Upper lobe of left lung (tissue), 6 donors: Measurements from ENCODE around the gene SLC46A1. TPM values are rescaled to one million over a fixed set of nuclear protein-coding genes. Genes with fewer than 3 reads are reported as not detected.
A peak's percentile ranks its signal among the peaks of the same experiment; 100 is the strongest.
"Not testable (repeated sequence)": the region's sequence is repeated elsewhere in the genome, so short reads cannot be mapped to it uniquely, and the experiment has no call there.

Source experiments
- ATAC-seq, 2 donors: fragments of 200-7000 bp; cut with Tn5 transposase; one replicate each; pipeline ENCODE4 v1.9.1; 2022; ENCODE audit warnings: mild to moderate bottlenecking in 2 of 2, moderate library complexity in 2 of 2; ENCODE audit not compliant: low FRiP score in 2 of 2
- DNase-seq, 2 donors: peaks; one replicate each; pipeline ENCODE4 v3.0.0-alpha.2; 2019 to 2020
- H3K27ac ChIP-seq, 4 donors: fragments of 200-600 bp; sonication (generic); one replicate each; pipeline ENCODE4 v1.5.1; 2016 to 2019
- H3K27me3 ChIP-seq, 4 donors: fragments of 200-600 bp; sonication (generic); one replicate each; pipeline ENCODE4 v1.5.1; 2017 to 2019
- H3K36me3 ChIP-seq, 4 donors: fragments of 200-600 bp; sonication (generic); one replicate each; pipeline ENCODE4 v1.5.1; 2016 to 2019
- H3K4me1 ChIP-seq, 4 donors: fragments of 200-600 bp; sonication (generic); one replicate each; pipeline ENCODE4 v1.5.1; 2018 to 2019
- H3K4me3 ChIP-seq, 4 donors: fragments of 200-600 bp; sonication (generic); one replicate each; pipeline ENCODE4 v1.5.1; 2017 to 2019; ENCODE audit warnings: mild to moderate bottlenecking in 2 of 4, moderate library complexity in 1 of 4
- H3K9me3 ChIP-seq, 4 donors: fragments of 200-600 bp; sonication (generic); one replicate each; pipeline ENCODE4 v1.5.1; 2018 to 2019
- CTCF ChIP-seq, 6 experiments: fragments of 450-650 bp in 4 of 6; fragments of 200-600 bp in 2 of 6; sonication (generic) in 2 of 6; IDR thresholded peaks; one replicate each; pipeline ENCODE4 v1.5.1; 2016 to 2019; ENCODE audit warnings: antibody characterized with exemption in 6 of 6
- EP300 ChIP-seq, 4 donors: sonication (generic); formaldehyde crosslinking; IDR thresholded peaks; one replicate each; pipeline ENCODE4 v1.5.1; 2017; ENCODE audit warnings: antibody characterized with exemption in 4 of 4, control low read depth in 2 of 4
- POLR2A ChIP-seq, 4 donors: fragments of 450-650 bp; IDR thresholded peaks; one replicate each; pipeline ENCODE4 v1.5.1; 2016 to 2017; ENCODE audit warnings: antibody characterized with exemption in 4 of 4, mild to moderate bottlenecking in 2 of 4
- POLR2AphosphoS5 ChIP-seq, 2 donors: sonication (generic); formaldehyde crosslinking; IDR thresholded peaks; one replicate each; pipeline ENCODE4 v1.5.1; 2017; ENCODE audit warnings: antibody characterized with exemption in 2 of 2
- WGBS, 2 donors: methylation state at CpG; one replicate each; pipeline ENCODE4 v1.1.5; 2017 to 2018; 5-methylcytosine and 5-hydroxymethylcytosine counted together
- total RNA-seq, 6 donors: library from RNA; depleted of rRNA in 4 of 6; stranded (reverse); fragments of >200 nt in 4 of 6; gene quantifications; one replicate each; pipeline versions ENCODE4 v1.1.0 to v1.2.1, GENCODE V29; 2016 to 2021
- donor health status: DM: no; HTN: no; CAD: no; lungs with moderate emphysema.
- donor health status: DM: no; HTN: yes; CAD: no; lungs with severe emphysema.

Gene SLC46A1
- total RNA-seq, 6 donors from 2014 or later: 15.0 to 44.0 (median 19.8) TPM

GRCh38 chr17:28443901-28444638 lies 38.1 kb upstream of the SLC46A1 start:
- Histone ChIP-seq H3K27ac (no peak overlapping the region), H3K27me3 (no peaks in the 10 kb centered on the region), H3K4me1 (no peaks in the 10 kb centered on the region), H3K9me3 (no peaks in the 10 kb centered on the region), H3K4me3 (no peak overlapping the region), H3K36me3 (no peaks in the 10 kb centered on the region)
- DNase-seq (no peak), ATAC-seq (no peak)
- TF ChIP-seq POLR2AphosphoS5 (IDR thresholded peaks at IDR 0.05): no peak
- no peak for TF ChIP-seq CTCF (IDR thresholded peaks at IDR 0.05)
- no peak for TF ChIP-seq POLR2A (IDR thresholded peaks at IDR 0.05)
- no peak for TF ChIP-seq EP300 (IDR thresholded peaks at IDR 0.05)
- 85 to 87% methylated on average over 9 of the region's 9 CpGs for WGBS, 2 donors

- not testable (repeated sequence) for H3K27me3 ChIP-seq, H3K36me3 ChIP-seq, DNase-seq, H3K9me3 ChIP-seq, H3K4me1 ChIP-seq, H3K4me3 ChIP-seq, ATAC-seq, H3K27ac ChIP-seq
- WGBS, 2 donors: 65 to 80% methylated on average over 8 of the region's 8 CpGs
Observed at GRCh38 chr17:28434326-28434725, 28.3 kb upstream of the SLC46A1 start.

GRCh38 chr17:28433721-28434120 lies 27.7 kb upstream of the SLC46A1 start:
- no peak for ATAC-seq
- no peak overlapping the region for H3K27ac ChIP-seq
- 71 to 94% methylated on average over 1 of the region's 1 CpG for WGBS, 2 donors
- TF ChIP-seq EP300 (IDR thresholded peaks at IDR 0.05) (no peak), POLR2AphosphoS5 (IDR thresholded peaks at IDR 0.05) (no peak), POLR2A (IDR thresholded peaks at IDR 0.05) (no peak), CTCF (IDR thresholded peaks at IDR 0.05) (no peak)
- no peaks in the 10 kb centered on the region for H3K4me1 ChIP-seq
- DNase-seq: no peak
- H3K4me3 ChIP-seq: no peak overlapping the region
- no peaks in the 10 kb centered on the region for H3K9me3 ChIP-seq
- no peaks in the 10 kb centered on the region for H3K27me3 ChIP-seq
- H3K36me3 ChIP-seq: no peaks in the 10 kb centered on the region

- H3K4me1 ChIP-seq, H3K27me3 ChIP-seq, ATAC-seq: not testable (repeated sequence)
Observed at GRCh38 chr17:28427982-28428381, 22.0 kb upstream of the SLC46A1 start.

GRCh38 chr17:28427371-28427770 lies 21.4 kb upstream of the SLC46A1 start:
- DNase-seq: no peak
- no peaks in the 10 kb centered on the region for H3K36me3 ChIP-seq
- TF ChIP-seq POLR2AphosphoS5 (IDR thresholded peaks at IDR 0.05) (no peak), EP300 (IDR thresholded peaks at IDR 0.05) (no peak), POLR2A (IDR thresholded peaks at IDR 0.05) (no peak)
- 83% methylated on average over 5 of the region's 5 CpGs for WGBS, 2 donors
- no peak overlapping the region for H3K27ac ChIP-seq
- H3K27me3 ChIP-seq: no peaks in the 10 kb centered on the region
- H3K4me3 ChIP-seq: no peak overlapping the region
- peaks cover 0 to under 1% (median 0%) of the 10 kb centered on the region in 4 donors for H3K4me1 ChIP-seq
- no peak for ATAC-seq
- no peaks in the 10 kb centered on the region for H3K9me3 ChIP-seq

More at GRCh38 chr17:28427982-28428381, 22.0 kb upstream of the SLC46A1 start:
- not testable (repeated sequence) for H3K27ac ChIP-seq, H3K9me3 ChIP-seq, DNase-seq, H3K4me3 ChIP-seq, H3K36me3 ChIP-seq
- 89 to 92% methylated on average over 4 of the region's 4 CpGs for WGBS, 2 donors

- Histone ChIP-seq H3K4me3 (no peak overlapping the region), H3K27ac (no peak overlapping the region), H3K4me1 (peaks cover 0 to 4% (median 0%) of the 10 kb centered on the region in 4 donors), H3K36me3 (no peaks in the 10 kb centered on the region), H3K27me3 (no peaks in the 10 kb centered on the region), H3K9me3 (no peaks in the 10 kb centered on the region)
- ATAC-seq (peak in 1 of 2 donors; percentile 58), DNase-seq (no peak)
- WGBS, 2 donors: 77 to 81% methylated on average over 9 of the region's 9 CpGs
- TF ChIP-seq POLR2AphosphoS5 (IDR thresholded peaks at IDR 0.05) (no peak), EP300 (IDR thresholded peaks at IDR 0.05) (no peak), CTCF (IDR thresholded peaks at IDR 0.05) (peak in 4 of 6 experiments; percentile 22 to 52 (median 23))
Observed at GRCh38 chr17:28426081-28426519, 20.1 kb upstream of the SLC46A1 start.
